Stimulated activated CD4-positive, alpha-beta T cell treated with anti-CD3 and anti-CD28 coated beads, Interleukin-2, amount 100 ng/mL, for 4 hours (primary cell): ENCODE results near the gene TSPAN18.

ENCODE experiments used
- DNase-seq: peaks from one replicate; pipeline ENCODE4 v3.0.0-alpha.2; 2020; ENCODE audit warnings: low read depth

TSPAN18 gene

GRCh38 chr11:44889266-44889665 is 162.5 kb downstream of the TSPAN18 start:
- no peak for DNase-seq

GRCh38 chr11:44892843-44893242 is 166.1 kb downstream of the TSPAN18 start:
- no peak for DNase-seq

GRCh38 chr11:44893308-44893822 is 166.6 kb downstream of the TSPAN18 start:
- DNase-seq, result no peak

GRCh38 chr11:44893846-44894617 is 167.3 kb downstream of the TSPAN18 start:
- peak; percentile 29 for DNase-seq

- DNase-seq, result no peak
Observed at GRCh38 chr11:44899959-44900358, 173.2 kb downstream of the TSPAN18 start.

- DNase-seq, result no peak
Observed at GRCh38 chr11:44901120-44901633, 174.4 kb downstream of the TSPAN18 start.

- DNase-seq, result no peak
Observed at GRCh38 chr11:44901786-44902185, 175.0 kb downstream of the TSPAN18 start.

- DNase-seq, result no peak
Observed at GRCh38 chr11:44903035-44903434, 176.3 kb downstream of the TSPAN18 start.

- no peak for DNase-seq
Observed at GRCh38 chr11:44903518-44903917, 176.8 kb downstream of the TSPAN18 start.

GRCh38 chr11:44904261-44905020 is 177.7 kb downstream of the TSPAN18 start:
- DNase-seq, result no peak

GRCh38 chr11:44905131-44905866 is 178.5 kb downstream of the TSPAN18 start:
- no peak for DNase-seq

- no peak for DNase-seq
Observed at GRCh38 chr11:44906649-44907048, 179.9 kb downstream of the TSPAN18 start.

- no peak for DNase-seq
Observed at GRCh38 chr11:44909557-44909956, 182.8 kb downstream of the TSPAN18 start.

- no peak for DNase-seq
Observed at GRCh38 chr11:44910591-44910990, 183.8 kb downstream of the TSPAN18 start.

- DNase-seq, result peak; percentile 77
Observed at GRCh38 chr11:44911029-44911814, 184.5 kb downstream of the TSPAN18 start.

GRCh38 chr11:44912270-44912987 is 185.7 kb downstream of the TSPAN18 start:
- no peak for DNase-seq

GRCh38 chr11:44913502-44913901 is 186.7 kb downstream of the TSPAN18 start:
- no peak for DNase-seq

GRCh38 chr11:44914105-44914504 is 187.3 kb downstream of the TSPAN18 start:
- DNase-seq, result no peak

GRCh38 chr11:44915004-44915403 is 188.2 kb downstream of the TSPAN18 start:
- no peak for DNase-seq

- no peak for DNase-seq
Observed at GRCh38 chr11:44915621-44916020, 188.9 kb downstream of the TSPAN18 start.

- no peak for DNase-seq
Observed at GRCh38 chr11:44916331-44916730, 189.6 kb downstream of the TSPAN18 start.
